ENCODE results near the gene CPA4. TPM values are rescaled to one million over a fixed set of nuclear protein-coding genes. Genes with fewer than 3 reads are reported as not detected.

Gene CPA4
- total and polyA plus RNA-seq, 4 donors: 0.03 to 0.05 TPM; not detected in 2

DNA sequence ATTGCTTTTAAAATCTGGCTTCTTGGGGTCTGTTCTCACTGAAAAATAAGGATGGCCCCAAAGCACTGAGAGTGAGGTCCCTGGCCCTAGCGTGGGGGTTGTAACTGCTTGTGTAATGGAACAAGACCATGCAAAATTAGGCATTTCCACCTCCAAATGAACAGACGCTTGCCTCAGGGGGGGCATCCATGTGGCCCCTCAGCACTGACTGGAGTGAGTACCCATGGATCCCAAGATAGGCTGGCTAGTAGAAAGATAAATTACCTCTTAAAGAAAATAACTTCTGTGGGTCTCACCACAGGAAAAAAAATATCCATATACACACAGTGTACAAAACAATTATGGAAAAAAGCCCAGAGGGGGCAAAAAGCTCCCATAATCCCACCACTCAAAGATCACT lies 72.1 kb downstream of the CPA4 start:
- no peak for DNase-seq (ENCODE audit: low spot score)
- no peaks in the 10 kb centered on the region for H3K9me3 ChIP-seq (ENCODE audit: control insufficient read depth in 4 of 4, low read length in 3 of 4)
- H3K9ac ChIP-seq (ENCODE audit: low read depth in 1 of 2, low read length in 2 of 2): no peak overlapping the region
- 87% methylated on average over 2 of the region's 2 CpGs for whole genome bisulfite sequencing
- no peak overlapping the region for H3K27ac ChIP-seq (ENCODE audit: low read depth in 1 of 2, low read length in 2 of 2)
- no peaks in the 10 kb centered on the region for H3K27me3 ChIP-seq (ENCODE audit: control insufficient read depth in 4 of 4, insufficient read depth in 4 of 4, low read length in 3 of 4)
- peaks cover 0 to 8% (median 0%) of the 10 kb centered on the region in 4 donors for H3K4me1 ChIP-seq (ENCODE audit: control insufficient read depth in 4 of 4, insufficient read depth in 4 of 4, low read length in 3 of 4)
- H3K36me3 ChIP-seq (ENCODE audit: control insufficient read depth in 4 of 4, insufficient read depth in 3 of 4, low read depth in 1 of 4, low read length in 3 of 4): no peaks in the 10 kb centered on the region
- H3K4me3 ChIP-seq (ENCODE audit: low read depth in 1 of 3, low read length in 3 of 3): no peak overlapping the region
- TF ChIP-seq GABPA (IDR thresholded peaks at IDR 0.05 in 1 of 2, conservative IDR thresholded peaks at IDR 0.05 in 1 of 2) (no peak), HNF4G (IDR thresholded peaks at IDR 0.05) (no peak), JUND (IDR thresholded peaks at IDR 0.05) (no peak), HNF4A (conservative IDR thresholded peaks at IDR 0.05) (no peak), ZBTB33 (IDR thresholded peaks at IDR 0.05) (no peak), RXRA (IDR thresholded peaks at IDR 0.05) (no peak), REST (IDR thresholded peaks at IDR 0.05) (no peak)
- TF ChIP-seq, protein P1, sequence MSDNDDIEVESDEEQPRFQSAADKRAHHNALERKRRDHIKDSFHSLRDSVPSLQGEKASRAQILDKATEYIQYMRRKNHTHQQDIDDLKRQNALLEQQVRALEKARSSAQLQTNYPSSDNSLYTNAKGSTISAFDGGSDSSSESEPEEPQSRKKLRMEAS (IDR thresholded peaks at IDR 0.05): no peak

GRCh38 chr7:130365511-130366441 lies 72.8 kb downstream of the CPA4 start:
- H3K4me1 ChIP-seq (ENCODE audit: control insufficient read depth in 4 of 4, insufficient read depth in 4 of 4, low read length in 3 of 4): peaks cover 0 to 8% (median 0%) of the 10 kb centered on the region in 4 donors
- TF ChIP-seq RAD21 (IDR thresholded peaks at IDR 0.05): no peak
- no peak for TF ChIP-seq FOXA2 (IDR thresholded peaks at IDR 0.05)
- TF ChIP-seq FOXA1 (IDR thresholded peaks at IDR 0.05): no peak
- TF ChIP-seq ATF3 (IDR thresholded peaks at IDR 0.05): no peak
- TF ChIP-seq, protein P2, sequence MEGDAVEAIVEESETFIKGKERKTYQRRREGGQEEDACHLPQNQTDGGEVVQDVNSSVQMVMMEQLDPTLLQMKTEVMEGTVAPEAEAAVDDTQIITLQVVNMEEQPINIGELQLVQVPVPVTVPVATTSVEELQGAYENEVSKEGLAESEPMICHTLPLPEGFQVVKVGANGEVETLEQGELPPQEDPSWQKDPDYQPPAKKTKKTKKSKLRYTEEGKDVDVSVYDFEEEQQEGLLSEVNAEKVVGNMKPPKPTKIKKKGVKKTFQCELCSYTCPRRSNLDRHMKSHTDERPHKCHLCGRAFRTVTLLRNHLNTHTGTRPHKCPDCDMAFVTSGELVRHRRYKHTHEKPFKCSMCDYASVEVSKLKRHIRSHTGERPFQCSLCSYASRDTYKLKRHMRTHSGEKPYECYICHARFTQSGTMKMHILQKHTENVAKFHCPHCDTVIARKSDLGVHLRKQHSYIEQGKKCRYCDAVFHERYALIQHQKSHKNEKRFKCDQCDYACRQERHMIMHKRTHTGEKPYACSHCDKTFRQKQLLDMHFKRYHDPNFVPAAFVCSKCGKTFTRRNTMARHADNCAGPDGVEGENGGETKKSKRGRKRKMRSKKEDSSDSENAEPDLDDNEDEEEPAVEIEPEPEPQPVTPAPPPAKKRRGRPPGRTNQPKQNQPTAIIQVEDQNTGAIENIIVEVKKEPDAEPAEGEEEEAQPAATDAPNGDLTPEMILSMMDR (IDR thresholded peaks at IDR 0.05; ENCODE audit: low read depth, low read length, missing input control): no peak
- no peak for TF ChIP-seq EGR1 (IDR thresholded peaks at IDR 0.05; ENCODE audit: low read depth in 2 of 2)
- TF ChIP-seq HNF4G (IDR thresholded peaks at IDR 0.05): no peak
- H3K27me3 ChIP-seq (ENCODE audit: control insufficient read depth in 4 of 4, insufficient read depth in 4 of 4, low read length in 3 of 4): no peaks in the 10 kb centered on the region
- no peaks in the 10 kb centered on the region for H3K9me3 ChIP-seq (ENCODE audit: control insufficient read depth in 4 of 4, low read length in 3 of 4)
- H3K27ac ChIP-seq (ENCODE audit: low read depth in 1 of 2, low read length in 2 of 2): no peak overlapping the region
- no peak overlapping the region for H3K9ac ChIP-seq (ENCODE audit: low read depth in 1 of 2, low read length in 2 of 2)
- 86% methylated on average over 15 of the region's 15 CpGs for WGBS
- no peak for DNase-seq (ENCODE audit: low spot score)
- no peaks in the 10 kb centered on the region for H3K36me3 ChIP-seq (ENCODE audit: control insufficient read depth in 4 of 4, insufficient read depth in 3 of 4, low read depth in 1 of 4, low read length in 3 of 4)
- H3K4me3 ChIP-seq (ENCODE audit: low read depth in 1 of 3, low read length in 3 of 3): no peak overlapping the region

Measured in liver (tissue), 9 donors.